ENCODE data around the gene IGF2R.
"Not testable (repeated sequence)": the region's sequence is repeated elsewhere in the genome, so short reads cannot be mapped to it uniquely, and the experiment has no call there.

Gene IGF2R

DNA sequence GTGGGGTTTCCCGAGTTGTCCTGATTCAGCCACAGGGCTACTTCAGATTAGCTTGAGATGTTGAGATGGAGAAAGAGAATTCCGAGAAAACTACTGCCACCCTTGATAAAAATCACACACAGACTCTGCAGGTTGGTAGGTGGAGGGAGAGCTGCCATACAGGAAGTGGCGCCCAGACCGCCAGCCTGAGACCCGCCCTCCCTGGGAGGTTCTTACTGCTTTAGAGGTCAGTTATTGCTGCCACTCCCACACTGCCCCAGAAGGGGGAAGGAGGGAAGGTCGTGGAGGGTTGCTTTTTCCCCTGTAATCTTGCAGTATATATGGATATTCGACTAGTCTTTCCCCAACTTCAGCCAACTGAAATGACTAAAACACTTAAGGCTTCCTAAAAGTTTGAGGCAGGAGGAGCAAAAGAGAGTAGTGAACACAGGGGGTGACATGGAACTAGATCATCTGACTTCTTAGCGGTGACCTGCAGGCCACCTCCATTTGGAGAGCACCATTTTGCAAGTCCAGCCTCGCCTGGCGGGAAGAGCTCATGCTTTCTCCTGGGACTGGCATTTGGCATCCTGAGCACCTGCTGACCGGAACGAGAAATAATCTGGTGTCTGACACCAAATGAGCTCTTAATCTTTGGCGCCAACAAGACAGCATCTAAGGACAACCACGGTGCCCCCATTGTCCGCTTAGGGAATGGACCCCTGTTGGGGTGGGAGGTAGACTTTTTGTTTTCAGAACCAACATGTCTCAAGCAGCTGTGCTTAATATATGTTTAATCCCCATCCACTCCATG, 117.0 kb downstream of the IGF2R start:
- in situ Hi-C loops (cut with HindIII; ENCODE audit: low sequenced_read_pairs), result no loop called here
- TF ChIP-seq, protein P1, sequence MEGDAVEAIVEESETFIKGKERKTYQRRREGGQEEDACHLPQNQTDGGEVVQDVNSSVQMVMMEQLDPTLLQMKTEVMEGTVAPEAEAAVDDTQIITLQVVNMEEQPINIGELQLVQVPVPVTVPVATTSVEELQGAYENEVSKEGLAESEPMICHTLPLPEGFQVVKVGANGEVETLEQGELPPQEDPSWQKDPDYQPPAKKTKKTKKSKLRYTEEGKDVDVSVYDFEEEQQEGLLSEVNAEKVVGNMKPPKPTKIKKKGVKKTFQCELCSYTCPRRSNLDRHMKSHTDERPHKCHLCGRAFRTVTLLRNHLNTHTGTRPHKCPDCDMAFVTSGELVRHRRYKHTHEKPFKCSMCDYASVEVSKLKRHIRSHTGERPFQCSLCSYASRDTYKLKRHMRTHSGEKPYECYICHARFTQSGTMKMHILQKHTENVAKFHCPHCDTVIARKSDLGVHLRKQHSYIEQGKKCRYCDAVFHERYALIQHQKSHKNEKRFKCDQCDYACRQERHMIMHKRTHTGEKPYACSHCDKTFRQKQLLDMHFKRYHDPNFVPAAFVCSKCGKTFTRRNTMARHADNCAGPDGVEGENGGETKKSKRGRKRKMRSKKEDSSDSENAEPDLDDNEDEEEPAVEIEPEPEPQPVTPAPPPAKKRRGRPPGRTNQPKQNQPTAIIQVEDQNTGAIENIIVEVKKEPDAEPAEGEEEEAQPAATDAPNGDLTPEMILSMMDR (IDR thresholded peaks at IDR 0.05; ENCODE audit: low read depth, low read length), result no peak

DNA sequence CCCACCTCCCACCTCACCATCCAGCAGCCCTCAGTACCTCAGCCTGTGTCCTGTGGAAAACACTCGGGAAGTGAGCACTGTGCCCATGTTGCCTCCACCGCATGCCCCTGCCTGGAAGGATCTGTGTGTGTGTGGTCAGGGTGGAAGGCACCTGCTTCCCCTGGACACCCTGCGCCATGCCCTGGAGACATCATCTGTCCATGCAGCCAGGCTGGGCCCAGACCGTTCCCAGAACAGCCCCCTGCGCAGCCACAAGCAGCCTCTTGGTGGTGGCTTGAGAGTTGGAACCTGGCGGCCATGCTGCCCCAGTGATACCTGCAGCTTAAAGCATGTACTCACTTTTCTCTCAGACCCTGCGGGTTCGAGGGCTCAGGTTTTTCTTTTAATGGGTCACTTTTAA, 117.9 kb downstream of the IGF2R start:
- in situ Hi-C loops (cut with HindIII; ENCODE audit: low sequenced_read_pairs), result no loop called here
- no peak overlapping the region for H3K4me3 ChIP-seq (ENCODE audit: low read depth, low read length)
- TF ChIP-seq, protein P1 (IDR thresholded peaks at IDR 0.05; ENCODE audit: low read depth, low read length), result no peak
- DNase-seq (ENCODE audit: low read depth, low spot score), result no peak

More for the DNA sequence above, 117.0 kb downstream of the IGF2R start:
- no peak overlapping the region for H3K4me3 ChIP-seq (ENCODE audit: low read depth, low read length)
- DNase-seq (ENCODE audit: low read depth, low spot score), result no peak

DNA sequence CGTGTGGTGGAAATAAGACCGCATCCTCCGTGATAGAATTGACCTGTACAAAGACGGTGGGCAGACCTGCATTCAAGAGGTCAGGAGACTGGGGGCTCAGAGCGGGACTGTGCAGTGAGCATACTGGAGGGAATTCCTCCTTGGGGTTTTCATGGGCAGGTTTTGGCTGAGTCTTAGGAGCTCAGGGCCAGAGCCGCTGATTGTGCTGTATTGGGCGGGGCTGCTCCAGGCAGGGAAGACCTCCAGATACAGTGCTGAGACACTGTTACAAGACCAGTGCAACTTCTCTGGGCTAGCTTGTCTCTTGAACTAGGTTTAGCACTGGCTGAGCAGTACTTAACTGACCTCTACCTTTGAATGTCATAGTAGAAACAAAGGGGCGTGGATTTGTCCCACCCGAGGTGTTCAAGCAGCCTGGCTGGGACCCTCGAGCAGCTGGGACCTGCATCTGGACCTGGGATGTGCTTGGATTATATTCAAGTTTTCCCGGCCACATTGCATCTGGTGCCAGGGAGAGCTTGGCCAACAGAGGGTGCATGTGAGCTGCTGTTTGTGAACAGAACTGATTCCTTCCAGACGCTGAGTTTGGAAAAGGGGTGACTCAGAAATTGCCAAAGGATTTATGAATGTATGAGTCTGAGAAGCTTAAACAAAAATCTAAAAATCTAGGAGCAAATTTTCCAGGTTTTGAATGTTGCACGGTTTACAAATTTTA, 119.3 kb downstream of the IGF2R start:
- in situ Hi-C loops (cut with HindIII; ENCODE audit: low sequenced_read_pairs), result no loop called here
- TF ChIP-seq, protein P1 (IDR thresholded peaks at IDR 0.05; ENCODE audit: low read depth, low read length), result peak; percentile 95
- DNase-seq (ENCODE audit: low read depth, low spot score), result peak; percentile 79
- no peak overlapping the region for H3K4me3 ChIP-seq (ENCODE audit: low read depth, low read length)

DNA sequence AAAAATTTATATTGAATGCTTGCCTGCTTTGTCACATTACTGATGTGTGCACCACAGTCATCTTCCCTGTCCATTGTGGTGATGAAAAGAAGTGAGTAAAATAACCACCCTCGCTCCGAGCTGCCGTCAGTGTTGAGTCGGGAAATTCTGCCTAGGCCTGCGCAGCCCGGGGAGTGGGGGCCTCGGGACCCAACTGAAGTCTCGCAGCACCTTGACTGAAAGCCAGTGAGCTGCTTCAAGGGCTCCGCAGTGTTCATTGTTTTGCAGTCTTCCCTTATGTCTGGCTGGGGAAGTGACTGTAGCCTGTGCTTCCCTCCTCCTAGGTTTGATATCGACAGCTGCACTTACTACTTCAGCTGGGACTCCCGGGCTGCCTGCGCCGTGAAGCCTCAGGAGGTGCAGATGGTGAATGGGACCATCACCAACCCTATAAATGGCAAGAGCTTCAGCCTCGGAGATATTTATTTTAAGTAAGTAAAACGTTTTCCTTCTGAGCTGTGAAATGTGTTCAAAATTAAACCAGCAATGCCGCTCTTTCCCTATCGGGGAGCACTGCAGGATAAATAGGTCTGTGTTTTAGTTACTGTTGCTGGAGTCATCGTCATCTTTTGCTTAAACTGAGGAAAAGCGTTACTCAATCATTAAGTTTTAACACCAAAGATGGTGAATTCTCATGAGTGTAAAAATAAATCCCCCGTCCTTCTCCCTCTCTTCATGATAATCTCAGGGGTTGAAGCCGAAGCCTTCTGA, 120.1 kb downstream of the IGF2R start:
- TF ChIP-seq, protein P1 (IDR thresholded peaks at IDR 0.05; ENCODE audit: low read depth, low read length), result no peak
- no peak for DNase-seq (ENCODE audit: low read depth, low spot score)
- no peak overlapping the region for H3K4me3 ChIP-seq (ENCODE audit: low read depth, low read length)
- in situ Hi-C loops (cut with HindIII; ENCODE audit: low sequenced_read_pairs), result no loop called here

DNA sequence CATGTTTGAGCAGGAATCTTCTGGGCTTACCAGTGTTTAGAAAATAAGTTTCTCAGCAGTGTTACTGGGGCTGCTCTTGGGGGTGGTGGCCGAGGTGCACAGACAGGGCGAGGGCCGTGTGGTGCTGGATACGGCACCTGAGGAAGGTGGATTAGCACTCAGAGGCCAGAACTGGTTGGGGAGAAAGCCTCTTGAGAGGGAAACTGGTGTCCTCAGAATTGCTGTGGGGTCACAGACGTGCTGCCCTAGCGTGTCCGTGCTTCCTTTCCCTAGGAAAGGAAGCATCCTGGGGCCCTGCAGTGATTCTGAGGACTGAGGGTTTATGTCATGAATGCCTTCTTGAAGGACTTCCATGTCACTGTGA, 120.6 kb downstream of the IGF2R start:
- TF ChIP-seq, protein P1 (IDR thresholded peaks at IDR 0.05; ENCODE audit: low read depth, low read length), result no peak

DNA sequence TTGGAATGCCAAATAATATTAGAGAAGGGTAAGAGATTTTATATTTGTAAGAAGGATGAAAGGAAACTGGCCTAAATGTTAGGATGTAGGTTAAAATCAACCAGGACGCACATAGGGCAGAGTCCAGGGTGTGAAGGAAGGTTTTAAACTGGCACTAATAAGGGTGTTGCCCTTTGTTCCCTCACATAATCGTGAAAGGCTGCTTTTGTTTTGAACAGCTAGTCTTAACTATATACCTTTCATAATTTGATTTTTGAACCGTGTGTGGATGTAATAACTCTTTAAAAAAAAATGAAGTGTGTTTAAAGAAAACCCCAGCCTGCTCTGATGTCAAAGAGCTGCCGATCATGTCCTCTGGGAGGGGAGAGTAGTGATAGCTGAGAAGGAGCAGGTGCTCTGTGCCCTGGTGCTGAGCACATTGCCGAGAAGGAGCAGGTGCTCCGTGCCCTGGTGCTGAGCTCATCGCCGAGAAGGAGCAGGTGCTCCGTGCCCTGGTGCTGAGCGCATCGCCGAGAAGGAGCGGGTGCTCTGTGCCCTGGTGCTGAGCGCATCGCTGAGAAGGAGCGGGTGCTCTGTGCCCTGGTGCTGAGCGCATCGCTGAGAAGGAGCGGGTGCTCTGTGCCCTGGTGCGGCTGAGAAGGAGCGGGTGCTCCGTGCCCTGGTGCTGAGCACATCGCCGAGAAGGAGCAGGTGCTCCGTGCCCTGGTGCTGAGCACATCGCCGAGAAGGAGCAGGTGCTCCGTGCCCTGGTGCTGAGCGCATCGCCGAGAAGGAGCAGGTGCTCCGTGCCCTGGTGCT, 121.8 kb downstream of the IGF2R start:
- DNase-seq (ENCODE audit: low read depth, low spot score); H3K4me3 ChIP-seq (ENCODE audit: low read depth, low read length); in situ Hi-C loops (cut with HindIII; ENCODE audit: low sequenced_read_pairs): not testable (repeated sequence)

More for the DNA sequence above, 120.6 kb downstream of the IGF2R start:
- no peak overlapping the region for H3K4me3 ChIP-seq (ENCODE audit: low read depth, low read length)
- in situ Hi-C loops (cut with HindIII; ENCODE audit: low sequenced_read_pairs), result no loop called here
- no peak for DNase-seq (ENCODE audit: low read depth, low spot score)

DNA sequence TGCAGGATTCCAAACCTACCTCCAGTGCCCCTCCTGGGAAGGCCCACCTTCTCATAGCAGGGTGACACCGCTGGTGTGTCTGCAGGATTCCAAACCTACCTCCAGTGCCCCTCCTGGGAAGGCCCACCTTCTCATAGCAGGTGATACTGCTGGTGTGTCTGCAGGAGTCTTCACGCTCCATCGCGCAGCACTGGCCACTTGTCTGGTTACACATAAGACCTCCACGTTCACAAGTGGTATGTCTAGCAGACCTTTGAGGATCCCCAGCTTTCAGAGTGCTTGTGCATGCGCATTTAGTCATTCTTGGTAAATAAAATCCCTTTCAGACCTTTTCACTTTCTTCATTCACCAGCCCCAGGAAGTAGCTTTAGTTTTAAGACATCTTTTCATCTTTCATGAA, 123.3 kb downstream of the IGF2R start:
- H3K4me3 ChIP-seq (ENCODE audit: low read depth, low read length); in situ Hi-C loops (cut with HindIII; ENCODE audit: low sequenced_read_pairs); DNase-seq (ENCODE audit: low read depth, low spot score): not testable (repeated sequence)

Measured in astrocyte of the spinal cord (primary cell).